ENCODE measurements around the gene FPR3. TPM values are rescaled to one million over a fixed set of nuclear protein-coding genes. Genes with fewer than 3 reads are reported as not detected.

FPR3 gene
- total and polyA plus RNA-seq, 9 of the 15 experiments (the other 6 are each of a cell fraction or from before 2014, with no cell fraction given) = 0.08 to 0.51 (median 0.22) TPM; not detected in 1

DNA sequence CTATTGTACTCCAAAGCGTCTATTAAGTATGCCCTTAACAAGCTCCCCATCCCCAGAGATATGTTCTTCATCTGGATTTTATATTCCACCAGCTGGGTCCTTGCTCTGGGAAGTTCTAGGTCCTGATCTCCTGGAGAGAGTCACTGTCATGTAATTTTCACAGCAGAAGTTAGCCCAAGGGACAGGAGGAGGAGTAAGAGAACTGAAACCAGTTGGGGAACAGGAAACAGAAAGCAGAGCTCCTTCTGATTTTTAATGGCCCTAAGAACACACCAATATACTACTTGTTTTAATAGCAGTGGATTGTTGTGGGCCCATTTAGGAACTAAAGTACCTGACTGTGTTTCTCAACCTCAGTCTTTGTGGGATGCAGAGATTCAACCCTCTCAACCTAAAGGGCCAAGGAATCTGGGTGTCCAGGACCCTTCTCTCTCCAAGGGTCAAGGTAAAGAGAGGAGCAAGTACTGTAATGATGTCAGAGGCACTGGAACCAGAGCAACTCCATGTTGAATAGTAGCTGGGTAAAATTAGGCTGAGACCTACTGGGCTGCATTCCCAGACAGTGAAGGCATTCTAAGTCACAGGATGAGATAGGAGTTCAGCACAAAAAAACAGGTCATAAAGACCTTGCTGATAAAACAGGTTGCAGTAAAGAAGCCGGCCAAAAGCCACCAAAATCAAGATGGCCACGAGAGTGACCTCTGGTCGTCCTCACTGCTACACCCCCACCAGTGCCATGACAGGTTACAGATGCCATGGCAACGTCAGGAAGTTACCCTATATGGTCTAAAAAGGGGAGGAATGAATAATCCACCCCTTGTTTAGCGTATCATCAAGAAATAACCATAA lies 8.1 kb upstream of the FPR3 start (continued):
- TF ChIP-seq SIN3B (IDR thresholded peaks at IDR 0.05; ENCODE audit: low read depth) (no peak), HCFC1 (IDR thresholded peaks at IDR 0.05; ENCODE audit: low read depth, low read length) (no peak), ZNF311 (CRISPR knock-in tag; IDR thresholded peaks at IDR 0.05) (peak; percentile 76), HLTF (IDR thresholded peaks at IDR 0.05) (no peak), DMBX1 (CRISPR knock-in tag; IDR thresholded peaks at IDR 0.05; ENCODE audit: borderline replicate concordance) (peak; percentile 99), ZNF124 (CRISPR knock-in tag; IDR thresholded peaks at IDR 0.05) (no peak), ZNF586 (CRISPR knock-in tag; conservative IDR thresholded peaks at IDR 0.05) (no peak), ZNF175 (CRISPR knock-in tag; IDR thresholded peaks at IDR 0.05; ENCODE audit: low read depth) (peak; percentile 99), POLR3G (IDR thresholded peaks at IDR 0.05; ENCODE audit: extremely low read depth, insufficient read length, insufficient replicate concordance) (no peak), ETV6 (IDR thresholded peaks at IDR 0.05; ENCODE audit: borderline replicate concordance in 1 of 2, low read depth in 2 of 2, low read length in 1 of 2) (no peak), ETV6 (CRISPR knock-in tag; IDR thresholded peaks at IDR 0.05; ENCODE audit: borderline replicate concordance) (no peak), NFRKB (IDR thresholded peaks at IDR 0.05; ENCODE audit: low read depth) (no peak), MCM7 (IDR thresholded peaks at IDR 0.05) (no peak), FOXK2 (conservative IDR thresholded peaks at IDR 0.05 in 1 of 2, IDR thresholded peaks at IDR 0.05 in 1 of 2; ENCODE audit: low read depth in 2 of 2) (no peak), RNF2 (IDR thresholded peaks at IDR 0.05) (no peak), ZNF436 (CRISPR knock-in tag; IDR thresholded peaks at IDR 0.05) (no peak), ZNF57 (CRISPR knock-in tag; IDR thresholded peaks at IDR 0.05) (no peak), HMG20A (CRISPR knock-in tag; conservative IDR thresholded peaks at IDR 0.05) (peak; percentile 14; the same call in 1 of the 2 replicates), RAD21 (CRISPR knock-in tag; conservative IDR thresholded peaks at IDR 0.05 in 1 of 2, IDR thresholded peaks at IDR 0.05 in 1 of 2) (no peak; a peak in 1 of 4 replicates)
- TF ChIP-seq, protein P1, sequence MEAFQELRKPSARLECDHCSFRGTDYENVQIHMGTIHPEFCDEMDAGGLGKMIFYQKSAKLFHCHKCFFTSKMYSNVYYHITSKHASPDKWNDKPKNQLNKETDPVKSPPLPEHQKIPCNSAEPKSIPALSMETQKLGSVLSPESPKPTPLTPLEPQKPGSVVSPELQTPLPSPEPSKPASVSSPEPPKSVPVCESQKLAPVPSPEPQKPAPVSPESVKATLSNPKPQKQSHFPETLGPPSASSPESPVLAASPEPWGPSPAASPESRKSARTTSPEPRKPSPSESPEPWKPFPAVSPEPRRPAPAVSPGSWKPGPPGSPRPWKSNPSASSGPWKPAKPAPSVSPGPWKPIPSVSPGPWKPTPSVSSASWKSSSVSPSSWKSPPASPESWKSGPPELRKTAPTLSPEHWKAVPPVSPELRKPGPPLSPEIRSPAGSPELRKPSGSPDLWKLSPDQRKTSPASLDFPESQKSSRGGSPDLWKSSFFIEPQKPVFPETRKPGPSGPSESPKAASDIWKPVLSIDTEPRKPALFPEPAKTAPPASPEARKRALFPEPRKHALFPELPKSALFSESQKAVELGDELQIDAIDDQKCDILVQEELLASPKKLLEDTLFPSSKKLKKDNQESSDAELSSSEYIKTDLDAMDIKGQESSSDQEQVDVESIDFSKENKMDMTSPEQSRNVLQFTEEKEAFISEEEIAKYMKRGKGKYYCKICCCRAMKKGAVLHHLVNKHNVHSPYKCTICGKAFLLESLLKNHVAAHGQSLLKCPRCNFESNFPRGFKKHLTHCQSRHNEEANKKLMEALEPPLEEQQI (IDR thresholded peaks at IDR 0.05) = no peak
- TF ChIP-seq, protein P2, sequence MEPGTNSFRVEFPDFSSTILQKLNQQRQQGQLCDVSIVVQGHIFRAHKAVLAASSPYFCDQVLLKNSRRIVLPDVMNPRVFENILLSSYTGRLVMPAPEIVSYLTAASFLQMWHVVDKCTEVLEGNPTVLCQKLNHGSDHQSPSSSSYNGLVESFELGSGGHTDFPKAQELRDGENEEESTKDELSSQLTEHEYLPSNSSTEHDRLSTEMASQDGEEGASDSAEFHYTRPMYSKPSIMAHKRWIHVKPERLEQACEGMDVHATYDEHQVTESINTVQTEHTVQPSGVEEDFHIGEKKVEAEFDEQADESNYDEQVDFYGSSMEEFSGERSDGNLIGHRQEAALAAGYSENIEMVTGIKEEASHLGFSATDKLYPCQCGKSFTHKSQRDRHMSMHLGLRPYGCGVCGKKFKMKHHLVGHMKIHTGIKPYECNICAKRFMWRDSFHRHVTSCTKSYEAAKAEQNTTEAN (CRISPR knock-in tag; IDR thresholded peaks at IDR 0.05) = no peak
- TF ChIP-seq, protein P3, sequence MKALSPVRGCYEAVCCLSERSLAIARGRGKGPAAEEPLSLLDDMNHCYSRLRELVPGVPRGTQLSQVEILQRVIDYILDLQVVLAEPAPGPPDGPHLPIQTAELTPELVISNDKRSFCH (CRISPR knock-in tag; IDR thresholded peaks at IDR 0.05) = peak; percentile 86
- TF ChIP-seq, protein P3 (tag; IDR thresholded peaks at IDR 0.05) = peak; percentile 96
- TF ChIP-seq, protein P4, sequence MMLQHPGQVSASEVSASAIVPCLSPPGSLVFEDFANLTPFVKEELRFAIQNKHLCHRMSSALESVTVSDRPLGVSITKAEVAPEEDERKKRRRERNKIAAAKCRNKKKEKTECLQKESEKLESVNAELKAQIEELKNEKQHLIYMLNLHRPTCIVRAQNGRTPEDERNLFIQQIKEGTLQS (IDR thresholded peaks at IDR 0.05) = no peak
- TF ChIP-seq, protein P4 (CRISPR knock-in tag; conservative IDR thresholded peaks at IDR 0.05) = no peak
